Skin of body (tissue), 2 donors: ENCODE results near the gene LYPLAL1. TPM values are rescaled to one million over a fixed set of nuclear protein-coding genes. Genes with fewer than 3 reads are reported as not detected.
"Not testable (repeated sequence)": the region's sequence is repeated elsewhere in the genome, so short reads cannot be mapped to it uniquely, and the experiment has no call there.

Experiments
- DNase-seq: peaks from one replicate; lab custom pipeline; 2025; lab: John Stamatoyannopoulos, UW
- total RNA-seq: library from RNA; depleted of rRNA; stranded (reverse); fragments of >200 nt; gene quantifications from one replicate; pipeline ENCODE4 v1.2.3, GENCODE V29; 2014

LYPLAL1 gene
- total RNA-seq, 1 donor from 2014 or later, result 45.1 TPM

DNA sequence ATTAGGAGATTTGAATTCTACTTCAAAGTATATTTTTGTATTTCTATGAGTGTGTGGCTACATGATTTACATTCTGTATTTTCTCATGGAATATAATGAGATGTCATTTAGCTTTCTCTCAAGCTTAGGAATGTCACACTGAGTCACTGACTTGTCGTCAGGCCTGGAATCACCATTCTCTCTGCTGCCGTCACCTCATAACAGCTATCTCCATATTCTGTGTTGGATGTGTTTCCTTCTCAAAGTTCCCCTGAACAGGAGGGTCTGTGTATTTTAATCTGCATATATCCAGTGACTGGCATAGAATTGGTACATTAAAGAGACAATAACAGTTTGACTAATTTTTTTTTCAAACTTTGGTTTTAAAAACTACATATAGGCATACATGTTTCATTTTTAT is 35.9 kb downstream of the LYPLAL1 start:
- DNase-seq, result no peak

DNA sequence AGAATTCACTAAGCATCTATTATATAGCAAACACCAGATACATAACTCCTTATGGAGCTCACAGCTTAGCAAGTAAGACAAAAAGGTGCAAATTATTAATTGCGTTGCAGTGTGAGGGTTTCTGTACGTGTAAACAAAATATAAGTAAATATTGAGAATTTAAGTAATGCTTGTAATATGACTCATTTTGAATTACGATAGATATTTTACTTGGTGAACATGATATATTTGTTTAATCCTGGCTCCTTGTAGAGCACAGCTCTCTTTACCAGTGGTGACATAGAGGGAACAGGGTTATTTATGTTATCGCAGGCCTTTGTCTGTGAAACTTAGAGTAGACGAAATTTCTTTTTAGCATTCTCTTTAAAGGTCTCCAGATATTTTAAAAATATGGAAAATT is 36.4 kb downstream of the LYPLAL1 start:
- no peak for DNase-seq

- no peak for DNase-seq
Observed at GRCh38 chr1:219215477-219215876, 41.8 kb downstream of the LYPLAL1 start.

DNA sequence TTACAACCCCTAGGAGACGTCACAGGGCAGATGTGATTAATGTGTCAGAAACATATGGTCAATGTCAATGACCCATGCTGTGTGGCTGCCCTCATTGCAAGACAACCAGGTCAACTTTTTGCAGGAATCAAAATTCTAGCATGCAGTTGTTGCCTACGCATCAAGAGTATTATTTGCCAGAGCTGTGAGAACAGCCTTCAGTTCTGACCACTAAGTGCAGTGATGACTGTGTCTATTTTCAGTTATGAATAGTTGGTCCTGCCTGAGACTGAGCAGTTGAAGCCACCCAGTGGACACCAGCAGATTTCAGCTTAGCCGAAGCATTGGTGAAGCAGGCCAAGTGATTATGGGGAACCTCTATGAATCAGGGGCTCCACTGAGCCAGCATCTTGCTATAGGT is 47.3 kb downstream of the LYPLAL1 start:
- no peak for DNase-seq

- DNase-seq, result no peak
Observed at GRCh38 chr1:219223496-219223895, 49.8 kb downstream of the LYPLAL1 start.

DNA sequence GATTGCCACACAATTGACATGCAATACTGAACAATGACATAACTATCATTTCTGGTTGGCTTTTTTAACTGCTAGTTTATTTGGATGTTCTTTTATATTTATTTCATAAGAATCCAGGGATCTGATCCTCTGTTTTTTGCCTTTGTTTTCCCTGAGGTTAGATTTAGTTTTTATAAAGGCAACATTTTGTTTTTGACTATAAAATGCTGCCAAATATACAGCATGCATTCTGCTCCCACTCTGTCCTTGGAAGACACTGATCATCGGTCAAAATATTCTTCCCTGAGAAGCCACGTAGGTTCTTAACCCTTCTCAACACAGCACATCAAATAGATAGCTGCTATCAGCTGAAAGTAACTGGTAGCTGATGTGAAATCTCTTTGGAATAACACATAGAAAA is 52.5 kb downstream of the LYPLAL1 start:
- peak; percentile 22 for DNase-seq

DNA sequence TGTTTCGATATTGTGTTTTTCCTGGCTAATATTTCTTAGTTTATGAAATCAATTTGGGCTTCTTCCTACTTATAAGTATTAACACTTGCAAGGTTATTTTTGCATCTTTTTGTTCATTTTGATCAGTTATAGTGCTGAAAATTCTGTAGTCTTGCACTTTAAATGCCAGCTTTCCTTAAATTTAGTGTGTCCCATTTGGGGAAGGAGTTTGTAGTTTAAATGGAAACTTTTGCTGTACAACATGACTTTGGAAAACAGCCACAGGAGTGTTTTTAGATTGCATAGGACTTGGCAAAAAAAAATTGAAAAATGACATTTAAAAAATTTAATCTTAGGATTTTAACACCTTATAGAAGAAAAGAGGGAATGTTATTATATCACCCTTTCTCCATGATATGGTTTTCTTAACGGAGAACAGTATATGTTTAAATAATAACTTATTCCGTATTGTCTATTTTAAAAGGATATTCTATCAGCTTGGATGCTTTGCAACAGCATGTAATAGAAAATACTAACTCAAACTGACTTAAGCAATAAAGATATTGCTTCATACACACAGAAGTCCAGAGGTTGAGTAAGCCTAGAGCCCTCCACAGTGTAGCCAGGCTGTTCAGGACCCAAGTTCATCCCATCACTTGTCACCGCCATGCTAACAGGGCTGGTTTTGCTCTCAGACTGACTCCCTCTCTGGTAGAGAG is 53.8 kb downstream of the LYPLAL1 start:
- peak; percentile 61 for DNase-seq

- no peak for DNase-seq
Observed at GRCh38 chr1:219228058-219228419, 54.4 kb downstream of the LYPLAL1 start.

- DNase-seq, result no peak
Observed at GRCh38 chr1:219232890-219233289, 59.2 kb downstream of the LYPLAL1 start.

DNA sequence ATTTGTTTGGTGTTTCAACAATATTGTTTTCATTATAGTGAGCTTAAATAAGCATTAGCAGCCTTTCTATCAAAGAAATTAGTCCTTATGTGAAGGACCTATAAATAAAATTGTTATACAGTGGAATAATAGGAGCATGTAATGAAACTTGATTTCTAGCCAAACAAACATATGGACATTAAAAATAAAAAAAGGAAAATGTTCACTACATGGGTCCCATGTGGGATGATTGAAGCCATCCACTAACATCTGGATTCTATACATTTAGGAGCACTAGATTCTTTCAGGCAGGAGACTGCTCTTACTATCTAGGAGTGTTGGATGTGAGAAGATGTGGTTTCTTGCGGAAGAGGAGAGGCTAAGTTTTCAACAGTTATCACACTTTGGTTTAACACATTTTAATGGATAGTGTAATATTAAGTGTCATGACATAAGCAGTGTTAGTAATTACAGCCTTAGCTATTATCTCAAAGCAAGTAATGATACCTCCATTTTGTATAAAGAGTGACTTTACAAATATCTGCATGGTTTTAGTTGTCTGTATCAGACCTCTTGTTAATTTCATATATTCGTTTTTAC is 62.3 kb downstream of the LYPLAL1 start:
- DNase-seq, result peak; percentile 72

DNA sequence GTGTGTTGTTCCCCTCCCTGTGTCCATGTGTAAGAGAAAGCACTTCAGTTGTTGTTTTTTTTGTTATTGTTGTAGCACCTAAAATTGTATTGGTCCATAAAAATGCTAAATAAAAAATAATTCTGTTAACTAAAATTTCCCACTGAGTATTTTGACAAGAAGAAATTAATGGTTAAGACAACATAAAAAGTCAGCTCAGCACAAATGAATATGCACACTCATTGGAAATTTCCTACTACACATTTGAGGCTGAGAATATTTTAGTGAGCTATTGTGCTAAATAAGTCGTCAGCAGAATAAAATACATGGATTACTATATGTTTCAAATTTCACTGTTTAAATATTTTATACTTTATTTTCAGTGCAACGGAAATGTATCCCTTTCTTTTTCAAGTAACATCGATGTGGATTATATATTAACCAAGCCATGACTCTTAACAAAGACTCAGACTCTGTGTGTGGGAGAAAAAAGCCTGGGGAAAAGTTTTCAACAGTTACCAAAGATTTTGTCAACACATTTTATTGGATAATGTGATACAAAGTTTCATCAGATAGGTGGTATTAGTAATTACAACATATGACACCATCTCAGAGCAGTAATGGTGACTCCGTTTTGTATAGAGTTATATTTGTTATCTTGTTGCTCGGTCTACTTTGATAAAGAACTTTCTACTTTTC is 63.4 kb downstream of the LYPLAL1 start:
- DNase-seq, result no peak

GRCh38 chr1:219239518-219239917 is 65.8 kb downstream of the LYPLAL1 start:
- DNase-seq, result peak; percentile 16

DNA sequence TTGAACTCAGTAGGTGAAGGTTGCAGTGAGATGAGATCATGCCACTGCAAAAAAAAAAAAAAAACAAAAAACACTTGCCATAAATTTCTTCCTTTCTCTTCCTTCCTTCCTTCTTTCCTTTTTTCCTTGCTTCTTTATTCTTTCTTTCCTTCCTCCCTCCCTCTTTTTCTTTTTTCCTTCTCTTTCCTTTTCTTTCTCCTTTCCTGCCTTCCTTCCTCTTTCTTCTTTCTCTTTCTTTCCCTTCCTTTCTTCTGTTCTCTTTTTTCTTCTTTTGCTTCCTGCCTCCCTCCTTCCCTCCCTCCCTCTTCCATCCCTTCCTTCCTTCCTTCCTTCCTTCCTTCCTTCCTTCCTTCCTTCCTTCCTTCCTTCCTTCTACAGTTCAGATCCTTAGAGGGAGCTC is 71.2 kb downstream of the LYPLAL1 start:
- no peak for DNase-seq

- DNase-seq, result no peak
Observed at GRCh38 chr1:219247441-219247840, 73.8 kb downstream of the LYPLAL1 start.

GRCh38 chr1:219250468-219250867 is 76.8 kb downstream of the LYPLAL1 start:
- DNase-seq, result not testable (repeated sequence)

- DNase-seq, result no peak
Observed at GRCh38 chr1:219257751-219258150, 84.1 kb downstream of the LYPLAL1 start.

- DNase-seq, result no peak
Observed at GRCh38 chr1:219261454-219261853, 87.8 kb downstream of the LYPLAL1 start.
